Measurements from ENCODE around the gene OR8D1.

GRCh38 chr11:124301548-124301947 is 12.2 kb downstream of the OR8D1 start:
- TF ChIP-seq, protein P1, sequence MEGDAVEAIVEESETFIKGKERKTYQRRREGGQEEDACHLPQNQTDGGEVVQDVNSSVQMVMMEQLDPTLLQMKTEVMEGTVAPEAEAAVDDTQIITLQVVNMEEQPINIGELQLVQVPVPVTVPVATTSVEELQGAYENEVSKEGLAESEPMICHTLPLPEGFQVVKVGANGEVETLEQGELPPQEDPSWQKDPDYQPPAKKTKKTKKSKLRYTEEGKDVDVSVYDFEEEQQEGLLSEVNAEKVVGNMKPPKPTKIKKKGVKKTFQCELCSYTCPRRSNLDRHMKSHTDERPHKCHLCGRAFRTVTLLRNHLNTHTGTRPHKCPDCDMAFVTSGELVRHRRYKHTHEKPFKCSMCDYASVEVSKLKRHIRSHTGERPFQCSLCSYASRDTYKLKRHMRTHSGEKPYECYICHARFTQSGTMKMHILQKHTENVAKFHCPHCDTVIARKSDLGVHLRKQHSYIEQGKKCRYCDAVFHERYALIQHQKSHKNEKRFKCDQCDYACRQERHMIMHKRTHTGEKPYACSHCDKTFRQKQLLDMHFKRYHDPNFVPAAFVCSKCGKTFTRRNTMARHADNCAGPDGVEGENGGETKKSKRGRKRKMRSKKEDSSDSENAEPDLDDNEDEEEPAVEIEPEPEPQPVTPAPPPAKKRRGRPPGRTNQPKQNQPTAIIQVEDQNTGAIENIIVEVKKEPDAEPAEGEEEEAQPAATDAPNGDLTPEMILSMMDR (IDR thresholded peaks at IDR 0.05; ENCODE audit: insufficient read depth, low read length) = no peak
- no peak for TF ChIP-seq GABPA (IDR thresholded peaks at IDR 0.05; ENCODE audit: low read depth)

Measured in HL-60 (cell line).